IPS-15b (cell line): ENCODE results near the gene ZNF19.

Experiments
- H3K27me3 ChIP-seq: one replicate; pipeline ENCODE4 v1.6.1; 2013; ENCODE audit warnings: low read length; ENCODE audit not compliant: control insufficient read depth, insufficient read depth
- H3K36me3 ChIP-seq: one replicate; pipeline ENCODE4 v1.6.1; 2013; ENCODE audit warnings: low read length; ENCODE audit not compliant: control insufficient read depth, insufficient read depth
- H3K4me1 ChIP-seq: one replicate; pipeline ENCODE4 v1.6.1; 2013; ENCODE audit warnings: mild to moderate bottlenecking, low read length; ENCODE audit not compliant: control insufficient read depth, insufficient read depth
- H3K4me3 ChIP-seq: one replicate; pipeline ENCODE4 v1.5.1; 2013; ENCODE audit warnings: low read depth, low read length
- H3K9ac ChIP-seq: one replicate; pipeline ENCODE4 v1.6.1; 2013; ENCODE audit warnings: low read depth, mild to moderate bottlenecking, low read length
- H3K9me3 ChIP-seq: one replicate; pipeline ENCODE4 v1.6.1; 2013; ENCODE audit warnings: mild to moderate bottlenecking, low read length; ENCODE audit not compliant: control insufficient read depth, insufficient read depth

The ZNF19 gene

DNA sequence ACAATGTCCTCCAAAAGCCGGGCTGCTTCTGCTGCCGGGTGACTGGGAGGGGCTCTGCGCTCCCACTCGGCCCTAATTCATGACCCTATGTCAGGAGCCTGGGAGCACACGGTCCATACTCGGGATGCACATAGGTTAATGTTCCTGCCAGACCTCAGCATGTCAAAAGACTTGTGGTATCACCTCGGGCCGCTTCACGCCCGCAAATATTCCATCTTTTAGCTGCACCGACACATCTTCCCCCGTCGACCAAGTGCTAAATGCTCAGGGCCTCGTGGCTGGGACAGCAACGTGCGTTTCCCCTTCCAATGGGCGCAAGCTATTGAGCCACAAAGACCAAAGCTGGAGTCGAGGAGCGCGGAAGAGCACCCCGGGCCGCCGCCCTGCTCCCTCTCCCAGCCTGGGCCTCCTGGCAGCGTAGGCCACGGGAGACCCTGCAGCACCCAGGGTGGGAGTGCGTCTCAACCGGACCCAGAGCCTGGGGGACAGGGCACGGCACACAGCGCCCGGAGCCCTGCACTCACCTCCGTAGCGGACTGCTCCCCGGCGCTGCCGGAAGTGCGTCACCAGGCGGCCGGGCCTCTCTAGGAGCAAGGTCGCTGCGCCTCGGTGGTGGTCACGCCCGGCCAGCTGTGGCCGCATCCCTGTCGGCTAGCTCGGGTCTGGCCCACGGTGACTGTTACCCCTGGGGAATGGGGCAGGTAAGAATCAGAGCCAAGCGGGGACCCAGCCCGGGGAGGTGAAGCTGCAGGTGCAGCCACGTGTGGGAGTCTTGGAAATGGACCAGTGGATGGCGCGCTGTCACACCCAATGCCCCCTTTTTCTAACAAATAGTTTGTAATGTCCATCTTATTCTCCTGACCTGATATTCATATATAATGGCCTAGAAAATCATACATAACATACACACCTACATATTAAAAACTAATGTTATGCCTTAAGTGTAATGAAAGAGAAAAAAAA is 27.2 kb downstream of the ZNF19 start, which contains the start of gene ZNF23:
TSS of gene ZNF23 (minus strand) at position 562 of the 963 bp plus-strand sequence. CDS start 5,451 bp downstream, outside the sequence.
- H3K9ac ChIP-seq, result peak within 1 kb of the TSS; percentile 94
- H3K9me3 ChIP-seq, result no peaks in the 10 kb centered on the region
- H3K27me3 ChIP-seq, result no peaks in the 10 kb centered on the region
- no peaks in the 10 kb centered on the region for H3K4me1 ChIP-seq
- H3K36me3 ChIP-seq, result no peaks in the 10 kb centered on the region
- peak within 1 kb of the TSS; percentile 97 for H3K4me3 ChIP-seq

DNA sequence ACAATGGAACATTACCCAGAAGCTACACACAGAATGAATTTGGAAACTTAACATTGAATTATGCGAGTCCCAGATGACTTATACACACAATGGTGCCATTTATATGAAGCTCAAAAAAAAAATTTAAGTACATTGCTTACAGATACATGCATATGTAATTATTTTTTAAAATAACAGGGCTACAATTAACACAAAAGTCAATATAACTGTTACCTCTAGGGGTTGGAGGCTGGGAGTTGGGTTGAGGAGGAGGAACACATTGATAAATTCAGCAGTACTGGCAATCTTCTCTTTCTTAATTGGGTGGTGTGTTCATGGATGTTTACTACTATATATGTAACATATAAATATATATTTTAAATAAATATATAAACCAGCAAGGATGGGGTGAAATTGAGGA is 28.2 kb downstream of the ZNF19 start:
- H3K9ac ChIP-seq, result no peak overlapping the region

DNA sequence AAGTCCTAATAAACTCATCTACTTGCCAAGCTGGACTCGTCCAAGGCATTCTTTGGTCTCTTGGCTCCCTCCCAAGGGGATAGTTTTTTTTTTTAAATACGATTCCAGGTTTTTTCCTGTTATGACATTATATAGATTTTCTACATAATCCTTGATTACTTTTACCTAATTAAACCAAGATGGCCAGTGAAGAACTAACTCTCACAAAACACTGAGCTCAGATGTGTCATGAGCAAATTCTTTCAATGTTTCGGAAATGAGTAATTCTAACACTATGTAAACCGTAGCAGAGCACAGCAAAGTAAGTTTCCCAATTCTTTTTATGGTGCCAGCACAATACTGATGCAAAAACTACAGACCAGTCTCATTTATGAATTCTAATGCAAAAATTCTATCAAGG is 28.9 kb downstream of the ZNF19 start:
- peaks cover 4% of the 10 kb centered on the region for H3K36me3 ChIP-seq
- no peaks in the 10 kb centered on the region for H3K9me3 ChIP-seq
- no peak overlapping the region for H3K9ac ChIP-seq
- no peaks in the 10 kb centered on the region for H3K4me1 ChIP-seq
- no peaks in the 10 kb centered on the region for H3K27me3 ChIP-seq
- no peak overlapping the region for H3K4me3 ChIP-seq

More for the DNA sequence above, 28.2 kb downstream of the ZNF19 start:
- Histone ChIP-seq H3K4me3 (peak overlapping the region; percentile 97), H3K27me3 (no peaks in the 10 kb centered on the region), H3K4me1 (no peaks in the 10 kb centered on the region), H3K9me3 (no peaks in the 10 kb centered on the region), H3K36me3 (peaks cover 3% of the 10 kb centered on the region)

DNA sequence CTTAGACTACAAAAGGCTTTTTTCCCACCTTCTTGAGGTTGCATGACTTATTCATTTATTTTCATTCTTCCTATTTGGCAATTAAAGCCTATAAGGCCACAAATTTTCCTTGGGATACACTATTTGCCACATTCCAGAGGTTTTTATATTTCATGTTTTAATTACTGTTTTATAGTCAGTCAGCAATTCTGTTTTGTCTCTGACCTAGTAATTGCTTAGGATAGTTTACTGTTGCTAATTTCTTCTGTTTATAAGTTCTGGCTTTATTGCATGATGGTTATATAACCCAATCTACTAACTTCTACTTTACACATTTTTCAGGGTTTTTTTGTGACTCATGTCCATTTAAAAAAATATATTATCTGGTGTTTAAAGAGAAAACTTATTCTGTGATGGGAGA is 29.6 kb downstream of the ZNF19 start:
- peaks cover 4% of the 10 kb centered on the region for H3K36me3 ChIP-seq
- H3K4me3 ChIP-seq, result no peak overlapping the region
- no peak overlapping the region for H3K9ac ChIP-seq
- H3K27me3 ChIP-seq, result no peaks in the 10 kb centered on the region
- H3K4me1 ChIP-seq, result no peaks in the 10 kb centered on the region
- no peaks in the 10 kb centered on the region for H3K9me3 ChIP-seq

DNA sequence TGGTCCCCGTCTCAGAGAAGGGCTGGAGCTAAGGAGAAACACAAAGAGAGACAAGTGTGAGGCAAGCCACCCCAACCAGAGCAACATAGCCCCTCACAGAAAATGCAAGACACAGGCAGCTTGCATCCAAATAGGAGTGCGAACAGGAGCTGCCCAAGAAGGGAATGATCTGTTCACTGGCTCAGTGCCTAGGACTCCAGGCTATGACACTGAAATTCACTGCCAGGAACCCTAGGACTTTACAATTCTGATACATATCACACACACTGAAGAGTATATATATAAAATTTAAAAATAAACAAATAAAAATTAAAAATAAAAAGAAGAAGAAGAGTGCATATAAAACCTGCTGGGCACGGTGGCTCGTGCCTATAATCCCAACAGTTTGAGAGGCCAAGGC is 32.3 kb downstream of the ZNF19 start:
- Histone ChIP-seq H3K27me3 (no peaks in the 10 kb centered on the region), H3K4me3 (no peak overlapping the region), H3K36me3 (peaks cover 4% of the 10 kb centered on the region), H3K9ac (no peak overlapping the region), H3K4me1 (no peaks in the 10 kb centered on the region), H3K9me3 (no peaks in the 10 kb centered on the region)

DNA sequence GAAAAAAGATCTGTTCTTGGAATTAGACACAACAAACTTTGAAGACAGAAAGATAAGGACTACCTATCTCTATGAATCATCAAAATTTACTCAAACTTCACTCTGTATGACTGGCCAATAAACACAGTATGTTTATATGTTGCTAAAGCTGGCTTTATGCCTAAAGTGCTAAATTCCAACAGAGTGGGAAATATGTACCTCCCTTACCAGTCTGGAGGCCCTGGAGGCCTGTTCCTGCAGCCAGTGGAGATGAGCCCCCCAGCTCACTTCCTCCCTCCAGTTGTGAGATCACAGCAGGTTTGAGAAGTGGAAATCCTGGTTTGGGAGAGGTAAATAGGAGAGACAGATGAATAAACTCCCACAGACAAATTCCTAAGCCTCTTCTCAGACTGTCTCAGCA is 36.1 kb downstream of the ZNF19 start:
- Histone ChIP-seq H3K4me3 (no peak overlapping the region), H3K36me3 (peaks cover 23% of the 10 kb centered on the region), H3K9me3 (peaks cover 16% of the 10 kb centered on the region), H3K27me3 (no peaks in the 10 kb centered on the region), H3K4me1 (no peaks in the 10 kb centered on the region), H3K9ac (no peak overlapping the region)

DNA sequence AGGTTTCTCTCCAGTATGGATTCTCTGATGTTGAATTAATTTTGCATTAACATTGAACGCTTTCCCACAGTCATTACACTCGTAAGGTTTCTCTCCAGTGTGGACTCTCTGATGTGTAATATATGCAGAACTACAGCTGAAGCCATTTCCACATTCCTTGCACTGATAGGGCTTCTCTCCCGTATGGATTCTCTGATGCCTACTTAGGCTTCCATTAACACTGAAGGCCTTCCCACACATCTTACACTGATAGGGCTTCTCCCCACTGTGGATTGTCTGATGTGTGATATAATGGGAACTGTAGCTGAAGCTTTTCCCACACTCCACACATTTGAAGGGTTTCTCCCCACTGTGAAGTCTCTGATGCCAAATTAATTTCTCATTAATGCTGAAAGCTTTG is 40.1 kb downstream of the ZNF19 start:
- Histone ChIP-seq H3K9ac (no peak overlapping the region), H3K36me3 (peaks cover 20% of the 10 kb centered on the region), H3K9me3 (peaks cover 20% of the 10 kb centered on the region), H3K27me3 (no peaks in the 10 kb centered on the region), H3K4me3 (no peak overlapping the region), H3K4me1 (no peaks in the 10 kb centered on the region)

DNA sequence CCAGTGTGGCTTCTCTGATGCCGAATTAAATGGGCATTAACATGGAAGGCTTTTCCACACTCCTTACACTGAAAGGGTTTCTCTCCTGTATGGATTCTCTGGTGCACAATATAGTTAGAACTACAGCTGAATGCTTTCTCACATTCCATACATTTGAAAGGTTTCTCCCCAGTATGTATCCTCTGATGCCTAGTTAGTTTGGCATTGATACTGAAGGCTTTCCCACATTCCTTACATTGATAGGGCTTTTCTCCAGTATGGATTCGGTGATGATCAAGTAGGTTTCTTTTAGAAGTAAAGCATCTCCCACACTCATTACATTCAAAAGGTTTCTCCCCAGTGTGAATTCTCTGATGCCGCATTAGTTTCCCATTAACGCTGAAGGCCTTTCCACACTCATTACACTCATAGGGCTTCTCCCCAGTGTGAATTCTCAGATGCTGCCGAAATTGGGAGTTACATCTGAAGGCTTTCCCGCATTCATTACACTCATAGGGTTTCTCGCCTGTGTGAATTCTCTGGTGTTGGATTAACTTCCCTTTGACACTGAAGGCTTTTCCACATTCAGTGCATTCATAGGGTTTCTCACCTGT is 40.8 kb downstream of the ZNF19 start:
- H3K9me3 ChIP-seq, result peaks cover 20% of the 10 kb centered on the region
- no peak overlapping the region for H3K9ac ChIP-seq
- H3K4me3 ChIP-seq, result no peak overlapping the region
- H3K27me3 ChIP-seq, result no peaks in the 10 kb centered on the region
- H3K4me1 ChIP-seq, result no peaks in the 10 kb centered on the region
- H3K36me3 ChIP-seq, result peaks cover 20% of the 10 kb centered on the region

DNA sequence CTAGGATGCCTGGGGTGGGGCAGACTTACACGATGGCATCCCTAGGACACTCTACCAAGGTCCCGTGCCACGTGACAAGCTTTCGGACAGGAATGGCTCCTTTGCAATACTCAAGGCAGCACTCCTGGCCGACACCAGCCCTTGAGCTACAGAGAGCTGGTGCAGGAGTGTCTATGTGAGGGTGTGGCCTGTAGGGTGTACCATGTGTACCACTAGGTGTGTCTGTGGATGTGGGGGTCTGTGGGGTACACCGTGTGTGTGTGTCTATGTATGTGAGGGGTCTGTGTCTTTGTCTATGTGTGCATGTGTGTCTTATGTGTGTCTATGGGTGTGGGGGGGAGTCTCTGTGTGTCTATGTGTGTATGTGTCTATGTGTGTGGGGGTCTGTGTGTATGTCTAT is 45.4 kb downstream of the ZNF19 start:
- Histone ChIP-seq H3K4me3 (no peak overlapping the region), H3K9me3 (peaks cover 10% of the 10 kb centered on the region), H3K36me3 (peaks cover 8% of the 10 kb centered on the region), H3K9ac (no peak overlapping the region), H3K27me3 (no peaks in the 10 kb centered on the region), H3K4me1 (no peaks in the 10 kb centered on the region)

DNA sequence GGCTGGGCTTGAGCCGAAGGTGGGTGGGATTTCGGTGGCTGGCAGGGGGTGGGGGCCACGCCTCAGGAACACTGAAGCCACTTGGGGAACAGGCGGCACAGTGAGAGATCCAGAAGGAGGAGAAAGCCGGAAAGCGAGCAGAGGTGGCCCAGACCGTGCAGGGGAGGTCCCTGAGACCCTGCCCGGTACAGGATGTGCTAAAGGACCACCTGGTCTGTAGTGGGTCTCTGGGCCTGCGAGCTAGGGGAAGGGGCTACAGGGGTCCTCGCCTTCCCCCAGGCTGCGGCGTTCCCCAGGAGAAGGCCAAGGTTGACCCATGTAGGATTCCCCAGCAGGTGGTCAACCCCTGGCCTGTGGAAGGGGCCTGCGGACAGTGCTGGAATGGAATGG is 47.1 kb downstream of the ZNF19 start, which contains the start of gene TLE7:
TSS of gene TLE7 (minus strand) at position 4 of the 390 bp plus-strand sequence. CDS start 8,730 bp downstream, outside the sequence.
- no peaks in the 10 kb centered on the region for H3K9me3 ChIP-seq
- H3K9ac ChIP-seq, result no peak within 1 kb of the TSS
- no peaks in the 10 kb centered on the region for H3K36me3 ChIP-seq
- peak within 1 kb of the TSS; percentile 8 for H3K4me3 ChIP-seq
- no peaks in the 10 kb centered on the region for H3K27me3 ChIP-seq
- H3K4me1 ChIP-seq, result no peaks in the 10 kb centered on the region

DNA sequence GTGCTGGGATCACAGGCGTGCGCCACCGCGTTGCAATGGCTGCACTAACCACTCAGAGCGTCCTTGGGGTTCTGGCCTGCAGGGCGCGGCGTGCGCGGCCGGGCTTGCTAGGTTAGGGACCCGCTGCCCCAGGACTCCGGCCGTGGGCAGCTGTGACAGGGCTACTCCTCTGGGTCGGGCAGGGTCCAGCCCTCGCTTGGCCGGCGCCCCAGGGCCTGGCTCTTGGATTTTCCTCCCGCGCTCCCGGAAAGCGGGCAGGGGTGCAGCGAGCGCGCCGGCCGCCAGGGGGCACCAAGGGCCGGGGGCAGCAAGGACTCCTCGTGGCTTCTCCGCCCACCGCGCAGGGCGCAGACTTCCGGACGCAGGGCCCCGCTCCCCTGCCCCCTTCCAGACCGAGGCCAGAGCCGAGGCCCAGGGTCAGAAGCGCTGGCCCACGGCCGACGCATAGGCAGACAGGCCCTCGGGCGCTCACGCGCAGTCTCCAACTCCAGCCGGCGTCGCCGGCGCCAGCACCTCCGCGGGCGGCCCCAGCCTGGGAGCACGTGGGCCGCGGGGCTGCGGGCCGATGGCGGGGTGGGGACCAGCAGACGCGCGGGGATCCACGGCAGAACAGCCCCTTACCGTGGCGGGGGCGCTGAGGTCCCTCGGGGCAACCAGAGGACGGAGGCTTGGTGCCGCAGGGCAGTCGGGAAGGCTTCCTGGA is 47.6 kb downstream of the ZNF19 start:
- Histone ChIP-seq H3K4me1 (no peaks in the 10 kb centered on the region), H3K9ac (no peak overlapping the region), H3K36me3 (no peaks in the 10 kb centered on the region), H3K27me3 (no peaks in the 10 kb centered on the region), H3K9me3 (no peaks in the 10 kb centered on the region), H3K4me3 (peak overlapping the region; percentile 8)
